A549 (cell line): ENCODE measurements around the gene PTPA. TPM values are rescaled to one million over a fixed set of nuclear protein-coding genes. Genes with fewer than 3 reads are reported as not detected.
A peak's percentile ranks its signal among the peaks of the same experiment; 100 is the strongest.
"Not testable (repeated sequence)": the region's sequence is repeated elsewhere in the genome, so short reads cannot be mapped to it uniquely, and the experiment has no call there.

Experiments
- ATAC-seq, 2 experiments: fragments of 200-7000 bp in 1 of 2; fragments of >200 bp in 1 of 2; cut with Nextera tagmentation in 1 of 2; cut with Tn5 transposase in 1 of 2; 3 replicates each; pipeline versions ENCODE4 v1.8.0 to v1.9.1; 2018 to 2020; ENCODE audit warnings: mild to moderate bottlenecking in 1 of 2, moderate library complexity in 1 of 2
- CTCF ChIA-PET: fragments of 300-600 bp; sonication (Branson Sonifier 250); formaldehyde crosslinking; extraction: SDS; loops from one replicate; lab custom pipeline; 2021; ENCODE audit warnings: antibody characterized with exemption, inconsistent platforms; lab: Yijun Ruan, JAX
- POLR2A ChIA-PET: fragments of 350-600 bp; formaldehyde crosslinking; extraction: SDS; loops from one replicate; lab custom pipeline; 2021; ENCODE audit warnings: antibody characterized with exemption, inconsistent platforms; lab: Yijun Ruan, JAX
- DNase-seq, 2 experiments: peaks; one replicate each; pipeline versions ENCODE4 v3.0.0 to v3.0.0-alpha.2; 2011 to 2016; ENCODE audit warnings: low read depth in 1 of 2, low spot score in 1 of 2
- FAIRE-seq: peaks from 2 replicates; lab custom pipeline; 2011; peaks lifted over from hg19 to GRCh38; lab: Jason Lieb, UNC
- H3K27ac ChIP-seq, 2 experiments: fragments of >200 bp; sonication (Bioruptor Twin); formaldehyde crosslinking; 3 replicates each; pipeline ENCODE4 v1.5.1; 2016 to 2017
- H3K4me1 ChIP-seq: fragments of >200 bp; sonication (Bioruptor Twin); formaldehyde crosslinking; 3 replicates; pipeline ENCODE4 v1.6.1; 2016
- H3K4me2 ChIP-seq: fragments of >200 bp; sonication (Bioruptor Twin); formaldehyde crosslinking; 3 replicates; pipeline ENCODE4 v1.6.1; 2016
- H3K4me3 ChIP-seq: fragments of >200 bp; sonication (Bioruptor Twin); formaldehyde crosslinking; 3 replicates; pipeline ENCODE4 v1.5.1; 2016
- H3K9me3 ChIP-seq: fragments of >200 bp; sonication (Bioruptor Twin); formaldehyde crosslinking; 3 replicates; pipeline ENCODE4 v1.6.1; 2016
- ATOH8 ChIP-seq: fragments of 250-450 bp; sonication (Bioruptor Pico); IDR thresholded peaks from 2 replicates; pipeline ENCODE4 v1.5.0; 2020; ENCODE audit warnings: low read depth, mild to moderate bottlenecking, moderate library complexity
- BHLHE40 ChIP-seq: IDR thresholded peaks from 2 replicates; pipeline ENCODE4 v1.6.1; 2012; ENCODE audit warnings: low read depth, low read length, inconsistent platforms
- CEBPB ChIP-seq, 2 experiments: fragments of >200 bp in 1 of 2; sonication (Bioruptor Twin) in 1 of 2; formaldehyde crosslinking in 1 of 2; IDR thresholded peaks; 2 replicates each; pipeline ENCODE4 v1.6.1; 2012 to 2016
- CHD4 ChIP-seq: fragments of 200-600 bp; sonication (generic); IDR thresholded peaks from 2 replicates; pipeline ENCODE4 v1.6.1; 2016; ENCODE audit warnings: antibody characterized with exemption, mild to moderate bottlenecking, borderline replicate concordance
- E2F6 ChIP-seq: IDR thresholded peaks from 2 replicates; pipeline ENCODE4 v1.6.1; 2012; ENCODE audit warnings: low read depth, borderline replicate concordance
- EHF ChIP-seq: fragments of 250-450 bp; sonication (Bioruptor Pico); IDR thresholded peaks from 2 replicates; pipeline ENCODE4 v1.5.0; 2020; ENCODE audit warnings: mild to moderate bottlenecking
- HDAC2 ChIP-seq: fragments of 200-600 bp; sonication (generic); IDR thresholded peaks from 2 replicates; pipeline ENCODE4 v1.6.1; 2016
- HOXB5 ChIP-seq: fragments of 250-450 bp; sonication (Bioruptor Pico); IDR thresholded peaks from 2 replicates; pipeline ENCODE4 v1.5.0; 2020; ENCODE audit warnings: mild to moderate bottlenecking, moderate library complexity
- JUN ChIP-seq, 2 experiments: fragments of >200 bp; sonication (Bioruptor Twin); formaldehyde crosslinking; IDR thresholded peaks; 2 replicates in 1 of 2; 3 replicates in 1 of 2; pipeline ENCODE4 v1.6.1; 2016 to 2017
- KDM1A ChIP-seq: fragments of 200-600 bp; sonication (generic); IDR thresholded peaks from 2 replicates; pipeline ENCODE4 v1.6.1; 2016; ENCODE audit warnings: low read depth, mild to moderate bottlenecking
- NR3C1 ChIP-seq: fragments of >200 bp; sonication (Bioruptor Twin); formaldehyde crosslinking; IDR thresholded peaks from 3 replicates; pipeline ENCODE4 v1.6.1; 2017
- POLR2AphosphoS2 ChIP-seq: conservative IDR thresholded peaks from 2 replicates; pipeline ENCODE4 v1.6.1; 2012; ENCODE audit warnings: low read length, improper control_type of control experiment, inconsistent platforms
- RAD21 ChIP-seq, 2 experiments: fragments of >200 bp in 1 of 2; sonication (Bioruptor Twin) in 1 of 2; formaldehyde crosslinking in 1 of 2; IDR thresholded peaks in 1 of 2; conservative IDR thresholded peaks in 1 of 2; 2 replicates in 1 of 2; 3 replicates in 1 of 2; pipeline ENCODE4 v1.6.1; 2012 to 2018; ENCODE audit warnings: inconsistent platforms in 1 of 2
- RFX5 ChIP-seq: fragments of 450-650 bp; IDR thresholded peaks from 2 replicates; pipeline ENCODE4 v1.7.1; 2014; ENCODE audit warnings: antibody characterized with exemption, mild to moderate bottlenecking, moderate library complexity
- SREBF2 ChIP-seq: fragments of 450-650 bp; IDR thresholded peaks from 2 replicates; pipeline ENCODE4 v1.6.1; 2014; ENCODE audit warnings: mild to moderate bottlenecking, moderate library complexity
- WGBS: methylation state at CpG from one replicate; pipeline ENCODE4 v1.1.6; 2017; ENCODE audit errors: missing lambda C conversion rate; 5-methylcytosine and 5-hydroxymethylcytosine counted together
- polyA plus RNA-seq, 4 experiments: library from polyadenylated mRNA; depleted of rRNA in 3 of 4; stranded (reverse); fragments of >200 nt; fragmentation: RNase III in 1 of 4; extraction: RNeasy Plus Mini Kit Qiagen cat#74134 plus additional on column Dnase treatment in 1 of 4; gene quantifications; 2 replicates in 3 of 4; 3 replicates in 1 of 4; pipeline ENCODE4 v1.2.3, GENCODE V29; 2011 to 2017
- TF ChIP-seq, protein P1 (sequence below): fragments of 450-650 bp; IDR thresholded peaks from 2 replicates; pipeline ENCODE4 v1.6.1; 2014; ENCODE audit warnings: antibody characterized with exemption
- TF ChIP-seq, protein P2 (sequence below): IDR thresholded peaks from 2 replicates; pipeline ENCODE4 v1.6.1; 2012
- TF ChIP-seq, protein P3 (sequence below): fragments of >200 bp; sonication (Bioruptor Twin); formaldehyde crosslinking; IDR thresholded peaks from 3 replicates; pipeline ENCODE4 v1.6.1; 2016
- TF ChIP-seq, protein P4 (sequence below): fragments of >200 bp; sonication (Bioruptor Twin); formaldehyde crosslinking; IDR thresholded peaks from 3 replicates; pipeline ENCODE4 v1.5.1; 2016
- TF ChIP-seq, protein P5 (sequence below): IDR thresholded peaks from 2 replicates; pipeline ENCODE4 v1.6.1; 2012

PTPA gene
- polyA plus RNA-seq, 2 of the 4 experiments (the other 2 are of a cell fraction), result 140 to 161 TPM

- ATAC-seq (no peak), FAIRE-seq (no peak), DNase-seq (no peak)
- CTCF ChIA-PET, result interaction anchor here (0.8 to 38.0 kb wide), 4 partner anchors 11 to 462 kb away, joined by 3 to 1029 read pairs (median 28); no protein-coding TSS in a partner anchor
- peaks cover 17% of the 10 kb centered on the region for H3K4me1 ChIP-seq
- no peak overlapping the region for H3K4me2 ChIP-seq
- TF ChIP-seq RFX5 (no peak), E2F6 (no peak), CEBPB (IDR thresholded peaks at IDR 0.05) (peak; percentile 36 to 57; a peak in 3 of 4 replicates)
- TF ChIP-seq, protein P1, sequence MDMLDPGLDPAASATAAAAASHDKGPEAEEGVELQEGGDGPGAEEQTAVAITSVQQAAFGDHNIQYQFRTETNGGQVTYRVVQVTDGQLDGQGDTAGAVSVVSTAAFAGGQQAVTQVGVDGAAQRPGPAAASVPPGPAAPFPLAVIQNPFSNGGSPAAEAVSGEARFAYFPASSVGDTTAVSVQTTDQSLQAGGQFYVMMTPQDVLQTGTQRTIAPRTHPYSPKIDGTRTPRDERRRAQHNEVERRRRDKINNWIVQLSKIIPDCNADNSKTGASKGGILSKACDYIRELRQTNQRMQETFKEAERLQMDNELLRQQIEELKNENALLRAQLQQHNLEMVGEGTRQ, result peak; percentile 80
- TF ChIP-seq, protein P2, sequence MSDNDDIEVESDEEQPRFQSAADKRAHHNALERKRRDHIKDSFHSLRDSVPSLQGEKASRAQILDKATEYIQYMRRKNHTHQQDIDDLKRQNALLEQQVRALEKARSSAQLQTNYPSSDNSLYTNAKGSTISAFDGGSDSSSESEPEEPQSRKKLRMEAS, result no peak
- 96% methylated on average over 11 of the region's 11 CpGs for WGBS
- no peaks in the 10 kb centered on the region for H3K9me3 ChIP-seq
- POLR2A ChIA-PET, result interaction anchor here (1.9 kb wide), 1 partner anchor 16 kb away, joined by 5 read pairs; the partner anchor contains the start of gene IER5L
- H3K4me3 ChIP-seq, result no peak overlapping the region
- H3K27ac ChIP-seq, result peak overlapping the region in 1 of 2 experiments; percentile 65; a peak in 2 of 6 replicates
Measured at GRCh38 chr9:129162497-129163197, 51.4 kb downstream of the PTPA start.

DNA sequence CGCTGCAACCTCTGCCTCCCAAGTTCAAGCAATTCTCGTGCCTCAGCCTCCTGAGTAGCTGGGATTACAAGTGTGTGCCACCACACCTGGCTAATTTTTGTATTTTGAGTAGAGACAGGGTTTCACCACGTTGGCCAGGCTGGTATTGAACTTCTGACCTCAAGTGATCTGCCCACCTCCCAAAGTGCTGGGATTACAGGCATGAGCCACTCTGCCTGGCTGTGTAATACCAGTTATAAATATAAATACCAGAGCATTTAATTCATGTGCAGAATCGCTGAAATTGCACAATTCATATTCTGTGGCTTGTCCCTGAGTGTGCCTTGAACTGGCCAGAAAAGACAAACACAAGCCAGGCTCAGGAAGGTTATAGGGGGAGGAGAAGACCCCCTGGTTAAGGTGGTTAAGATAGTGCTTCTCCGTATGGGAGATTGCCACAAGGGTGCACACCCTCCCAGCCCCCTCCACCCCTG, 52.0 kb downstream of the PTPA start:
- ChIA-PET POLR2A (interaction anchor here (1.9 kb wide), 1 partner anchor 15 kb away, joined by 5 read pairs; the partner anchor contains the start of gene IER5L), CTCF (interaction anchor here (1.6 to 38.0 kb wide), 3 partner anchors 10 to 448 kb away, joined by 6 to 1029 read pairs (median 50); no protein-coding TSS in a partner anchor)
- TF ChIP-seq CEBPB (IDR thresholded peaks at IDR 0.05), result peak in 1 of 2 experiments; percentile 19; a peak in 2 of 4 replicates
- H3K4me3 ChIP-seq, H3K4me2 ChIP-seq, FAIRE-seq, DNase-seq, H3K9me3 ChIP-seq, ATAC-seq: not testable (repeated sequence)
- Histone ChIP-seq H3K27ac (peak overlapping the region in 1 of 2 experiments; percentile 65; a peak in 3 of 6 replicates), H3K4me1 (peaks cover 22% of the 10 kb centered on the region)
- 74% methylated on average over 5 of the region's 5 CpGs for WGBS

DNA sequence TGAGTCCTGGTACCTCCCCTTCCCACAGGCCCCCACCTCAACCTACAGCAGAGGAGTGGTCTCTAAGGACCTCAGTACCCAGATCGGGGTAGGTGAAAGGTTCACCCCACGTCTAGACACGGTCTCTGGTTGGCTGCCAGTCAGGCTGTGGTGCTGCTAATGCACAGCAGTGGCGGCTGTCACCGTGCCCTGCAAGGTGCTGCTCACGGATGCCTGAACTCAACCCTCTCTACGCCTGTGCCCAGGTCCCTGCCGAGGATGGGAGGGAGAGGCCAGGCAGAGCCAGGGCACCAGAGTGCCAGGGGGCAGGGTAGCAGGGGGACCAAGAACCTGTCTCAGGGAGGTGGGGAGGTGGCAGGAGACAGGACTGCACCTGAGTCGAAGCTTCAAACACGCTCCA, 52.5 kb downstream of the PTPA start:
- TF ChIP-seq, protein P3, sequence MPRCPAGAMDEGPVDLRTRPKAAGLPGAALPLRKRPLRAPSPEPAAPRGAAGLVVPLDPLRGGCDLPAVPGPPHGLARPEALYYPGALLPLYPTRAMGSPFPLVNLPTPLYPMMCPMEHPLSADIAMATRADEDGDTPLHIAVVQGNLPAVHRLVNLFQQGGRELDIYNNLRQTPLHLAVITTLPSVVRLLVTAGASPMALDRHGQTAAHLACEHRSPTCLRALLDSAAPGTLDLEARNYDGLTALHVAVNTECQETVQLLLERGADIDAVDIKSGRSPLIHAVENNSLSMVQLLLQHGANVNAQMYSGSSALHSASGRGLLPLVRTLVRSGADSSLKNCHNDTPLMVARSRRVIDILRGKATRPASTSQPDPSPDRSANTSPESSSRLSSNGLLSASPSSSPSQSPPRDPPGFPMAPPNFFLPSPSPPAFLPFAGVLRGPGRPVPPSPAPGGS, result no peak
- TF ChIP-seq, protein P4, sequence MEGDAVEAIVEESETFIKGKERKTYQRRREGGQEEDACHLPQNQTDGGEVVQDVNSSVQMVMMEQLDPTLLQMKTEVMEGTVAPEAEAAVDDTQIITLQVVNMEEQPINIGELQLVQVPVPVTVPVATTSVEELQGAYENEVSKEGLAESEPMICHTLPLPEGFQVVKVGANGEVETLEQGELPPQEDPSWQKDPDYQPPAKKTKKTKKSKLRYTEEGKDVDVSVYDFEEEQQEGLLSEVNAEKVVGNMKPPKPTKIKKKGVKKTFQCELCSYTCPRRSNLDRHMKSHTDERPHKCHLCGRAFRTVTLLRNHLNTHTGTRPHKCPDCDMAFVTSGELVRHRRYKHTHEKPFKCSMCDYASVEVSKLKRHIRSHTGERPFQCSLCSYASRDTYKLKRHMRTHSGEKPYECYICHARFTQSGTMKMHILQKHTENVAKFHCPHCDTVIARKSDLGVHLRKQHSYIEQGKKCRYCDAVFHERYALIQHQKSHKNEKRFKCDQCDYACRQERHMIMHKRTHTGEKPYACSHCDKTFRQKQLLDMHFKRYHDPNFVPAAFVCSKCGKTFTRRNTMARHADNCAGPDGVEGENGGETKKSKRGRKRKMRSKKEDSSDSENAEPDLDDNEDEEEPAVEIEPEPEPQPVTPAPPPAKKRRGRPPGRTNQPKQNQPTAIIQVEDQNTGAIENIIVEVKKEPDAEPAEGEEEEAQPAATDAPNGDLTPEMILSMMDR, result no peak
- TF ChIP-seq, protein P5, sequence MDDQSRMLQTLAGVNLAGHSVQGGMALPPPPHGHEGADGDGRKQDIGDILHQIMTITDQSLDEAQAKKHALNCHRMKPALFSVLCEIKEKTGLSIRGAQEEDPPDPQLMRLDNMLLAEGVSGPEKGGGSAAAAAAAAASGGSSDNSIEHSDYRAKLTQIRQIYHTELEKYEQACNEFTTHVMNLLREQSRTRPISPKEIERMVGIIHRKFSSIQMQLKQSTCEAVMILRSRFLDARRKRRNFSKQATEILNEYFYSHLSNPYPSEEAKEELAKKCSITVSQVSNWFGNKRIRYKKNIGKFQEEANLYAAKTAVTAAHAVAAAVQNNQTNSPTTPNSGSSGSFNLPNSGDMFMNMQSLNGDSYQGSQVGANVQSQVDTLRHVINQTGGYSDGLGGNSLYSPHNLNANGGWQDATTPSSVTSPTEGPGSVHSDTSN, result no peak
- TF ChIP-seq CEBPB (IDR thresholded peaks at IDR 0.05) (no peak), SREBF2 (no peak), E2F6 (no peak), RAD21 (conservative IDR thresholded peaks at IDR 0.05 in 1 of 2, IDR thresholded peaks at IDR 0.05 in 1 of 2) (no peak), HOXB5 (CRISPR knock-in tag) (no peak), JUN (IDR thresholded peaks at IDR 0.05) (no peak), POLR2AphosphoS2 (no peak), EHF (CRISPR knock-in tag) (no peak), HDAC2 (no peak), KDM1A (no peak), ATOH8 (CRISPR knock-in tag) (no peak), BHLHE40 (no peak), NR3C1 (no peak), CHD4 (no peak)
- TF ChIP-seq, protein P2, result no peak
- TF ChIP-seq, all 56 proteins: peak for 0
- ATAC-seq, result no peak
- ChIA-PET POLR2A (interaction anchor here (1.2 kb wide), 1 partner anchor 11 kb away, joined by 4 read pairs; no protein-coding TSS in a partner anchor), CTCF (interaction anchor here (1.0 to 38.0 kb wide), 4 partner anchors 10 to 566 kb away, joined by 4 to 1029 read pairs (median 28); no protein-coding TSS in a partner anchor)
- DNase-seq, result no peak
- Histone ChIP-seq H3K4me1 (peaks cover 28% of the 10 kb centered on the region), H3K4me3 (no peak overlapping the region), H3K27ac (peak overlapping the region in 1 of 2 experiments; percentile 65; a peak in 3 of 6 replicates), H3K4me2 (no peak overlapping the region), H3K9me3 (no peaks in the 10 kb centered on the region)
- WGBS, result 92% methylated on average over 10 of the region's 10 CpGs
- FAIRE-seq, result no peak
